ENCODE data around the gene GFPT2.

GRCh38 chr5:180333661-180334060 lies 19.5 kb downstream of the GFPT2 start:
- TF ChIP-seq, protein P1, sequence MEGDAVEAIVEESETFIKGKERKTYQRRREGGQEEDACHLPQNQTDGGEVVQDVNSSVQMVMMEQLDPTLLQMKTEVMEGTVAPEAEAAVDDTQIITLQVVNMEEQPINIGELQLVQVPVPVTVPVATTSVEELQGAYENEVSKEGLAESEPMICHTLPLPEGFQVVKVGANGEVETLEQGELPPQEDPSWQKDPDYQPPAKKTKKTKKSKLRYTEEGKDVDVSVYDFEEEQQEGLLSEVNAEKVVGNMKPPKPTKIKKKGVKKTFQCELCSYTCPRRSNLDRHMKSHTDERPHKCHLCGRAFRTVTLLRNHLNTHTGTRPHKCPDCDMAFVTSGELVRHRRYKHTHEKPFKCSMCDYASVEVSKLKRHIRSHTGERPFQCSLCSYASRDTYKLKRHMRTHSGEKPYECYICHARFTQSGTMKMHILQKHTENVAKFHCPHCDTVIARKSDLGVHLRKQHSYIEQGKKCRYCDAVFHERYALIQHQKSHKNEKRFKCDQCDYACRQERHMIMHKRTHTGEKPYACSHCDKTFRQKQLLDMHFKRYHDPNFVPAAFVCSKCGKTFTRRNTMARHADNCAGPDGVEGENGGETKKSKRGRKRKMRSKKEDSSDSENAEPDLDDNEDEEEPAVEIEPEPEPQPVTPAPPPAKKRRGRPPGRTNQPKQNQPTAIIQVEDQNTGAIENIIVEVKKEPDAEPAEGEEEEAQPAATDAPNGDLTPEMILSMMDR (tag by site-specific recombination; IDR thresholded peaks at IDR 0.05) = no peak
- TF ChIP-seq ZNF214 (tag by site-specific recombination; IDR thresholded peaks at IDR 0.05; ENCODE audit: borderline replicate concordance) (no peak), ZNF792 (tag by site-specific recombination; IDR thresholded peaks at IDR 0.05) (no peak), ZNF121 (tag by site-specific recombination; IDR thresholded peaks at IDR 0.05) (no peak)

Measured in HEK293 (cell line).